GM23248 (cell line): ENCODE measurements around the gene FBXW11.

Source experiments
- EZH2 ChIP-seq: fragments of 200-600 bp; sonication (generic); IDR thresholded peaks from 2 replicates; pipeline ENCODE4 v1.6.1; 2018; ENCODE audit warnings: antibody characterized with exemption, mild to moderate bottlenecking; ENCODE audit not compliant: insufficient read depth, poor library complexity, severe bottlenecking
- EZH2phosphoT487 ChIP-seq: fragments of 200-600 bp; sonication (generic); IDR thresholded peaks from 2 replicates; pipeline ENCODE4 v1.6.1; 2018; ENCODE audit warnings: antibody characterized with exemption, moderate library complexity, mild to moderate bottlenecking, low read depth; ENCODE audit not compliant: insufficient read depth

GRCh38 chr5:171837522-171837921 lies 168.9 kb downstream of the FBXW11 start:
- TF ChIP-seq EZH2 (no peak), EZH2phosphoT487 (no peak)
